T-helper 2 cell treated with Interferon-gamma antibody and Interleukin-4, amounts not matched to agents 5 μg/mL and 100 μg/mL, for 36 hours (primary cell): ENCODE results near the gene CNTNAP4.

ENCODE experiments used
- DNase-seq: peaks from one replicate; pipeline ENCODE4 v3.0.0; 2021; ENCODE audit warnings: low spot score
- H3K27ac Mint-ChIP-seq: one replicate; pipeline ENCODE4 v1.8.0; 2021; ENCODE audit warnings: mild to moderate bottlenecking, mixed read lengths
- H3K27me3 Mint-ChIP-seq: one replicate; pipeline ENCODE4 v1.8.0; 2021; ENCODE audit warnings: low read depth, mixed read lengths
- H3K36me3 Mint-ChIP-seq: one replicate; pipeline ENCODE4 v1.8.0; 2021; ENCODE audit warnings: low read depth, mixed read lengths
- H3K4me1 Mint-ChIP-seq: one replicate; pipeline ENCODE4 v1.8.0; 2021; ENCODE audit warnings: low read depth, mixed read lengths
- H3K4me3 Mint-ChIP-seq: one replicate; pipeline ENCODE4 v1.8.0; 2022; ENCODE audit warnings: mild to moderate bottlenecking, moderate library complexity, mixed read lengths
- H3K9me3 Mint-ChIP-seq: one replicate; pipeline ENCODE4 v1.8.0; 2021; ENCODE audit warnings: mixed read lengths

CNTNAP4 gene

GRCh38 chr16:76459111-76459510 lies 181.9 kb downstream of the CNTNAP4 start:
- no peak for DNase-seq
- Mint-ChIP-seq H3K9me3 (no peaks in the 10 kb centered on the region), H3K27me3 (no peaks in the 10 kb centered on the region), H3K4me1 (no peaks in the 10 kb centered on the region), H3K36me3 (no peaks in the 10 kb centered on the region), H3K27ac (no peak overlapping the region), H3K4me3 (no peak overlapping the region)

GRCh38 chr16:76461836-76462235 lies 184.6 kb downstream of the CNTNAP4 start:
- Mint-ChIP-seq H3K9me3 (no peaks in the 10 kb centered on the region), H3K36me3 (no peaks in the 10 kb centered on the region), H3K27me3 (no peaks in the 10 kb centered on the region), H3K27ac (no peak overlapping the region), H3K4me1 (no peaks in the 10 kb centered on the region), H3K4me3 (no peak overlapping the region)
- DNase-seq: no peak

GRCh38 chr16:76464955-76465620 lies 187.9 kb downstream of the CNTNAP4 start:
- H3K36me3 Mint-ChIP-seq: no peaks in the 10 kb centered on the region
- no peaks in the 10 kb centered on the region for H3K4me1 Mint-ChIP-seq
- no peaks in the 10 kb centered on the region for H3K27me3 Mint-ChIP-seq
- H3K4me3 Mint-ChIP-seq: no peak overlapping the region
- no peaks in the 10 kb centered on the region for H3K9me3 Mint-ChIP-seq
- H3K27ac Mint-ChIP-seq: no peak overlapping the region
- no peak for DNase-seq

- no peak overlapping the region for H3K4me3 Mint-ChIP-seq
- no peaks in the 10 kb centered on the region for H3K27me3 Mint-ChIP-seq
- H3K36me3 Mint-ChIP-seq: no peaks in the 10 kb centered on the region
- no peaks in the 10 kb centered on the region for H3K4me1 Mint-ChIP-seq
- peaks cover 5% of the 10 kb centered on the region for H3K9me3 Mint-ChIP-seq
- DNase-seq: no peak
- H3K27ac Mint-ChIP-seq: no peak overlapping the region
These were observed 189.7 kb downstream of the CNTNAP4 start for GRCh38 chr16:76466871-76467270.

GRCh38 chr16:76474048-76474447 lies 196.8 kb downstream of the CNTNAP4 start:
- H3K9me3 Mint-ChIP-seq: peaks cover 5% of the 10 kb centered on the region
- H3K27me3 Mint-ChIP-seq: no peaks in the 10 kb centered on the region
- no peak overlapping the region for H3K27ac Mint-ChIP-seq
- H3K4me3 Mint-ChIP-seq: no peak overlapping the region
- DNase-seq: no peak
- no peaks in the 10 kb centered on the region for H3K36me3 Mint-ChIP-seq
- no peaks in the 10 kb centered on the region for H3K4me1 Mint-ChIP-seq

GRCh38 chr16:76478105-76478504 lies 200.9 kb downstream of the CNTNAP4 start:
- H3K9me3 Mint-ChIP-seq: peaks cover 7% of the 10 kb centered on the region
- no peak overlapping the region for H3K4me3 Mint-ChIP-seq
- no peak overlapping the region for H3K27ac Mint-ChIP-seq
- no peaks in the 10 kb centered on the region for H3K27me3 Mint-ChIP-seq
- no peaks in the 10 kb centered on the region for H3K36me3 Mint-ChIP-seq
- no peaks in the 10 kb centered on the region for H3K4me1 Mint-ChIP-seq
- DNase-seq: no peak

GRCh38 chr16:76483307-76483909 lies 206.2 kb downstream of the CNTNAP4 start:
- DNase-seq: no peak
- Mint-ChIP-seq H3K4me3 (no peak overlapping the region), H3K36me3 (no peaks in the 10 kb centered on the region), H3K9me3 (peaks cover 11% of the 10 kb centered on the region), H3K4me1 (no peaks in the 10 kb centered on the region), H3K27ac (no peak overlapping the region), H3K27me3 (no peaks in the 10 kb centered on the region)

GRCh38 chr16:76484020-76484419 lies 206.8 kb downstream of the CNTNAP4 start:
- no peaks in the 10 kb centered on the region for H3K4me1 Mint-ChIP-seq
- H3K27me3 Mint-ChIP-seq: no peaks in the 10 kb centered on the region
- DNase-seq: no peak
- no peaks in the 10 kb centered on the region for H3K36me3 Mint-ChIP-seq
- H3K9me3 Mint-ChIP-seq: peaks cover 11% of the 10 kb centered on the region
- no peak overlapping the region for H3K27ac Mint-ChIP-seq
- no peak overlapping the region for H3K4me3 Mint-ChIP-seq

GRCh38 chr16:76486740-76487139 lies 209.5 kb downstream of the CNTNAP4 start:
- Mint-ChIP-seq H3K27me3 (no peaks in the 10 kb centered on the region), H3K4me3 (no peak overlapping the region), H3K27ac (no peak overlapping the region), H3K9me3 (peaks cover 12% of the 10 kb centered on the region), H3K4me1 (no peaks in the 10 kb centered on the region), H3K36me3 (no peaks in the 10 kb centered on the region)
- DNase-seq: no peak

- Mint-ChIP-seq H3K27me3 (no peaks in the 10 kb centered on the region), H3K9me3 (peaks cover 12% of the 10 kb centered on the region), H3K4me3 (no peak overlapping the region), H3K27ac (no peak overlapping the region), H3K4me1 (no peaks in the 10 kb centered on the region), H3K36me3 (no peaks in the 10 kb centered on the region)
- no peak for DNase-seq
These were observed 210.3 kb downstream of the CNTNAP4 start for GRCh38 chr16:76487411-76488064.

GRCh38 chr16:76488065-76488417 lies 210.8 kb downstream of the CNTNAP4 start:
- DNase-seq: no peak
- Mint-ChIP-seq H3K27me3 (no peaks in the 10 kb centered on the region), H3K27ac (no peak overlapping the region), H3K9me3 (peaks cover 16% of the 10 kb centered on the region), H3K4me1 (no peaks in the 10 kb centered on the region), H3K36me3 (no peaks in the 10 kb centered on the region), H3K4me3 (no peak overlapping the region)

- no peaks in the 10 kb centered on the region for H3K36me3 Mint-ChIP-seq
- no peaks in the 10 kb centered on the region for H3K27me3 Mint-ChIP-seq
- H3K9me3 Mint-ChIP-seq: peaks cover 13% of the 10 kb centered on the region
These were observed 212.9 kb downstream of the CNTNAP4 start for GRCh38 chr16:76490036-76490639.

GRCh38 chr16:76500006-76500405 lies 222.8 kb downstream of the CNTNAP4 start:
- Mint-ChIP-seq H3K9me3 (peaks cover 14% of the 10 kb centered on the region), H3K27ac (no peak overlapping the region), H3K4me3 (no peak overlapping the region), H3K27me3 (no peaks in the 10 kb centered on the region), H3K4me1 (no peaks in the 10 kb centered on the region), H3K36me3 (no peaks in the 10 kb centered on the region)
- no peak for DNase-seq

More at GRCh38 chr16:76490036-76490639, 212.9 kb downstream of the CNTNAP4 start:
- Mint-ChIP-seq H3K4me3 (no peak overlapping the region), H3K4me1 (no peaks in the 10 kb centered on the region), H3K27ac (no peak overlapping the region)
- no peak for DNase-seq

- no peak for DNase-seq
- Mint-ChIP-seq H3K27ac (no peak overlapping the region), H3K9me3 (peaks cover 14% of the 10 kb centered on the region), H3K4me3 (no peak overlapping the region), H3K4me1 (no peaks in the 10 kb centered on the region), H3K27me3 (no peaks in the 10 kb centered on the region), H3K36me3 (no peaks in the 10 kb centered on the region)
These were observed 224.9 kb downstream of the CNTNAP4 start for GRCh38 chr16:76502063-76502462.
